ENCODE measurements around the gene BEX3. TPM values are rescaled to one million over a fixed set of nuclear protein-coding genes. Genes with fewer than 3 reads are reported as not detected.

Gene BEX3
- total and polyA plus RNA-seq, 3 donors from 2014 or later, result 289 to 415 (median 354) TPM

DNA sequence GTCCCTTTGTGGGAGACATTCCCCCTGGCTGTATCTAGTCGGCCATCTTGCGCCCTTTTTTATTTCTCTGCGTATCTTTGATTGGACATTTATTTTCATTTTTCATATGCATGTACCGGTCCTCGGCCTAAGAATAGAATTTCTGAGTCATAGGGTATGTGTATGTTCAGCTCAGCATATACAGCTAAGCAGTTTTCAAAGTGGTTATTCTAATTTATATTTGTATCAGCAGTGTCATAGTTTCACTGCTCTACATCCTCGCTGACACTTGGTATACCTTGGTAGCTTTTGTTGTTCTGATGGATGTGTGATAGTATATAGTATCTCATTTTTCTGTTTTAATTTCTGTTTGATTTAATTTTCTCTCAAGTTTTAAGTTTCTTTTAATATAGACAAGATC is 38.7 kb downstream of the BEX3 start:
- no peak for DNase-seq
- no peak overlapping the region for H3K4me3 ChIP-seq
- no peak overlapping the region for H3K27ac ChIP-seq
- H3K9me3 ChIP-seq, result no peaks in the 10 kb centered on the region
- WGBS, 2 donors, result 95 to 99% methylated on average over 6 of the region's 6 CpGs
- no peaks in the 10 kb centered on the region for H3K4me1 ChIP-seq
- no peaks in the 10 kb centered on the region for H3K36me3 ChIP-seq (ENCODE audit: low read depth, missing control alignments)
- TF ChIP-seq POLR2A (IDR thresholded peaks at IDR 0.05) (no peak), CTCF (IDR thresholded peaks at IDR 0.05) (no peak)
- intact Hi-C loops (cut with DNase I; ENCODE audit: low total_unique reads), result no loop called here
- H3K27me3 ChIP-seq, result no peaks in the 10 kb centered on the region

GRCh38 chrX:103415528-103415927 is 39.2 kb downstream of the BEX3 start:
- Histone ChIP-seq H3K27me3 (no peaks in the 10 kb centered on the region), H3K36me3 (ENCODE audit: low read depth, missing control alignments) (no peaks in the 10 kb centered on the region), H3K4me3 (no peak overlapping the region), H3K27ac (no peak overlapping the region), H3K4me1 (no peaks in the 10 kb centered on the region), H3K9me3 (no peaks in the 10 kb centered on the region)
- intact Hi-C loops (cut with DNase I; ENCODE audit: low total_unique reads), result no loop called here
- no peak for DNase-seq
- TF ChIP-seq POLR2A (IDR thresholded peaks at IDR 0.05) (no peak), CTCF (IDR thresholded peaks at IDR 0.05) (no peak)

GRCh38 chrX:103417370-103417769 is 41.0 kb downstream of the BEX3 start:
- intact Hi-C loops (cut with DNase I; ENCODE audit: low total_unique reads), result no loop called here
- TF ChIP-seq CTCF (IDR thresholded peaks at IDR 0.05) (no peak), POLR2A (IDR thresholded peaks at IDR 0.05) (no peak)

DNA sequence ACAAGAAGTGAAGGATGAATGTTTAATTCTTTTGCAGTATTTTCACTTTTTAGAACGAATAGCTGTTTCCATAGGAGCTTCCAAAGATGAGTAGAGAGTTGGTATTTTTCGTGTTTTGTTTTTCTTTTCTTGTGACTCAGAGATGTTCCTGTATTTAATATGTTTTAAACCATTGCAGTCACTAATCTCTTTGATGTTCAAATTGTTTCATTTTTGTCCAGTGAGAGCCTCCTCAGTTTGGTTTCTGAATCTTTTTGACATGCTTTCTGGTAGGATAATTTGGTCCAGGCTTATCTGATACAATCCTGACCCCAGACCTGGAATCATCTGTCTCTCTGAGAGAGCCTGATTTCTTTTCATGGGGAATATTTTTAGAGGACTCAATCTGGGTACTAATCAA is 41.6 kb downstream of the BEX3 start:
- no peak for DNase-seq
- intact Hi-C loops (cut with DNase I; ENCODE audit: low total_unique reads), result no loop called here
- TF ChIP-seq CTCF (IDR thresholded peaks at IDR 0.05), result no peak
- TF ChIP-seq POLR2A (IDR thresholded peaks at IDR 0.05), result no peak
- H3K36me3 ChIP-seq (ENCODE audit: low read depth, missing control alignments), result no peaks in the 10 kb centered on the region
- no peaks in the 10 kb centered on the region for H3K9me3 ChIP-seq
- H3K27me3 ChIP-seq, result no peaks in the 10 kb centered on the region
- 61 to 68% methylated on average over 2 of the region's 2 CpGs for WGBS, 2 donors
- H3K4me1 ChIP-seq, result no peaks in the 10 kb centered on the region
- H3K27ac ChIP-seq, result no peak overlapping the region
- H3K4me3 ChIP-seq, result no peak overlapping the region

More at GRCh38 chrX:103417370-103417769, 41.0 kb downstream of the BEX3 start:
- no peaks in the 10 kb centered on the region for H3K4me1 ChIP-seq
- no peak overlapping the region for H3K27ac ChIP-seq
- no peaks in the 10 kb centered on the region for H3K27me3 ChIP-seq
- no peaks in the 10 kb centered on the region for H3K9me3 ChIP-seq
- H3K4me3 ChIP-seq, result no peak overlapping the region
- no peaks in the 10 kb centered on the region for H3K36me3 ChIP-seq (ENCODE audit: low read depth, missing control alignments)
- no peak for DNase-seq
- WGBS, 2 donors, result 93 to 100% methylated on average over 1 of the region's 1 CpG

DNA sequence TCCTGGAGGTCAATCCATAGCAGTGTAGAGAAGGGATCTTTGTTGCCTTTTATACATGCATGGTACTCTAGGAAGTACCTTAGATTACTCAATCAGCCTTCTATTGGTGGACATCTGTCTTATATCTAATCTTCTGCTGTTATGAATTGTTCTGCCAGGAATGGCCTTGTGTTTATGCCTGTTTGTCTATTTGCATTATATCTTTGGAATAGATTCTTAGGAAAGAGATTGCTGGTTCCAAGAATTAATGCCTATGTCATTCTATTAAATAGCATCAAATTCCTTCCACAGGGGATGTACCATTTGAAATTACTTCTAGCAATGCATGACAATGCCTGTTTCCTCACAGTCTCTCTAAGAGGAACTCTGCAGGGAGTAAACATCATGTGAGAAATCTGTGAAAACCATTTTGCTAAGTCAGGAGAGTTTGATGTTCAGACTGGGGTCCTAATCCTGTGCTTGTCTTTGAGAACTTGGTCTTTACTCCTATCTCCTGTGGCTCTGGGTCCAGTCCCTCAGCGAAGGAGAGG is 42.5 kb downstream of the BEX3 start:
- Histone ChIP-seq H3K9me3 (no peaks in the 10 kb centered on the region), H3K27ac (no peak overlapping the region), H3K27me3 (no peaks in the 10 kb centered on the region), H3K36me3 (ENCODE audit: low read depth, missing control alignments) (no peaks in the 10 kb centered on the region), H3K4me1 (no peaks in the 10 kb centered on the region), H3K4me3 (no peak overlapping the region)
- intact Hi-C loops (cut with DNase I; ENCODE audit: low total_unique reads), result no loop called here
- 75 to 100% methylated on average over 1 of the region's 1 CpG for WGBS, 2 donors
- DNase-seq, result no peak
- TF ChIP-seq POLR2A (IDR thresholded peaks at IDR 0.05) (no peak), CTCF (IDR thresholded peaks at IDR 0.05) (no peak)

Data from testis (tissue), 3 donors.